ENCODE data around the gene CAMK2D.

CAMK2D gene

DNA sequence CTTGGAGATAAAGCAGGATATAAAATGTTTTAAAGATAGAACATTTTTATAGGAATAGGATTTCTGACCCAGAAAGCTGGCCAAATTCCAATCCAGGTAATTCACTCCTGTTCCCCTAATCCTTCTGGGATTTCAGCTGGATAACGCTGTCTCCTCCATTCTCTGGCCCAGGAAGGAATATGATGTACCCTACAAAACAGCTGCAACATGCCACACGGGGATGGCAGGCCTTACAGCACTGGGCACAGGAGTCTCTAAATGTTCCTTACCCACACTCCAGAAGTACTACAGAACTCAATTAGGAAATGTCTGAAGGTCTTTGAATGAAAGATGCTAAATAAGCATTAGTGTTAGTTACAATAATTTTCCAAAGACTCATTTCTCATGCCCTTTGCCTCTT is 15.8 kb downstream of the CAMK2D start:
- Histone ChIP-seq H3K9ac (ENCODE audit: low read depth, low read length) (no peak overlapping the region), H3K4me3 (ENCODE audit: low read length) (no peak overlapping the region), H3K4me1 (ENCODE audit: insufficient read depth, low read length) (no peaks in the 10 kb centered on the region), H3K9me3 (ENCODE audit: insufficient read depth, low read depth, low read length) (no peaks in the 10 kb centered on the region), H3K27me3 (ENCODE audit: insufficient read depth, low read length) (no peaks in the 10 kb centered on the region), H3K36me3 (ENCODE audit: insufficient read depth, low read depth, low read length) (no peaks in the 10 kb centered on the region), H3K27ac (ENCODE audit: low read length) (no peak overlapping the region)

DNA sequence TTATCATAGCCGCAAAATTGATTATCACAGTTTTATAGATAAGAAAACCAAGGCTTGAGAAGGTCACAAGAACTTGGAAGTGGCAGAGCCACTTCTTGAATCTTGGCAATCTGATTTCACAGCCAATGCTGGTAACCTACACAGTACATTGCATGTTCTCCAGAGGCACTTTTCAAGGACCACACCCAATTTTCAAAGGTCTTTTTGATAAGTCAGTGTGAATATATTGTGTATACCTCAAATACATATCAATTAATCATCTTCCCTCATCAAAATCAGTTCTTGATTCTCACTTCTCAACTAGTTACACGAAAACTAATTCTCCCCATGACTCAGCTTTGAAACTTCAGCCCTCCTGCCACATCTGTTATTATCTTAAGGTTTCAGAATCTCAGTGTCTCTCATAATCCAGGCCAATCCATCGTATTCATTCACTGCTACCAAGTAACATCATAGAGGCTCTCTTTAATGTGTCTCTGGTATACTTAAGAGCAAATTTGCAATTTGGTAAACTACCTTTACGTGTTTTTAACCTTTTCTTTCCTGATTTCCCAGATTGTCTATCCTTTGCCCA is 16.8 kb downstream of the CAMK2D start:
- H3K4me3 ChIP-seq (ENCODE audit: low read length), result no peak overlapping the region
- H3K27ac ChIP-seq (ENCODE audit: low read length), result no peak overlapping the region
- no peaks in the 10 kb centered on the region for H3K36me3 ChIP-seq (ENCODE audit: insufficient read depth, low read depth, low read length)
- no peaks in the 10 kb centered on the region for H3K4me1 ChIP-seq (ENCODE audit: insufficient read depth, low read length)
- H3K27me3 ChIP-seq (ENCODE audit: insufficient read depth, low read length), result no peaks in the 10 kb centered on the region
- no peaks in the 10 kb centered on the region for H3K9me3 ChIP-seq (ENCODE audit: insufficient read depth, low read depth, low read length)
- no peak overlapping the region for H3K9ac ChIP-seq (ENCODE audit: low read depth, low read length)

DNA sequence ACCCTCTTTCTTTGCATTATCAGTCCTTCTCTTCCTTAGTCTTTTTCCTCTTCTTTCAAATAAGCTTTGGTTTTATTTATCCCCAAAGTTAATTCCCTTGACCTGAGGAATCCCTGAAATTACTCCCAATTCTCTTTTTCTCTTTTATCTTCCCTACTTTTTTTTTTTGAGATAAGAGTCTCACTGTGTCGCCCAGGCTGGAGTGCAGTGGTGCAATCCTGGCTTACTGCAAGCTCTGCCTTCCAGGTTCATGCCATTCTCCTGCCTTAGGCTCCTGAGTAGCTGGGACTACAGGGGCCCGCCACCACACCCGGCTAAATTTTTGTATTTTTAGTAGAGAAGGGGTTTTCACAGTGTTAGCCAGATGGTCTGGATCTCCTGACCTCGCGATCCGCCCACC is 17.8 kb downstream of the CAMK2D start:
- Histone ChIP-seq H3K27ac (ENCODE audit: low read length) (no peak overlapping the region), H3K9me3 (ENCODE audit: insufficient read depth, low read depth, low read length) (no peaks in the 10 kb centered on the region), H3K36me3 (ENCODE audit: insufficient read depth, low read depth, low read length) (no peaks in the 10 kb centered on the region), H3K4me3 (ENCODE audit: low read length) (no peak overlapping the region), H3K4me1 (ENCODE audit: insufficient read depth, low read length) (peaks cover 3% of the 10 kb centered on the region; the same call in 1 of the 2 replicates), H3K27me3 (ENCODE audit: insufficient read depth, low read length) (no peaks in the 10 kb centered on the region), H3K9ac (ENCODE audit: low read depth, low read length) (no peak overlapping the region)

DNA sequence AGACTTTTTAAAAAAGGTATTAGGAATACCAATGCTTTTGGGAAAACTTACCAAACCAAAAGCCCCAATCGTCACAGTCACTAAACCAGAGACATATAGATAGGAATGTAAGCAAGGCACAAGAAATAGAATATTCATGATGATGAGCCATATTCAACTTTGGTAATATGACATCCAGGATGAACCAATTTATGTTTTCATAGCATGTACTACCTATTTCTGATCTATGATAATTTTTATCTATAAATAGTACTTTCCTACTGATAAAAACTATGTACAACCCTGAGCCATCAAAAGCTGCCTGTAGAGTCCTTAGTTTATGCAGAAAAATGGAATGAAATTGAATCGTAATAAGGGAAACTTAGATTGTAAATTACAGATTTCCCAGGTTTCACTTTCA is 18.9 kb downstream of the CAMK2D start:
- no peak overlapping the region for H3K4me3 ChIP-seq (ENCODE audit: low read length)
- H3K36me3 ChIP-seq (ENCODE audit: insufficient read depth, low read depth, low read length), result no peaks in the 10 kb centered on the region
- H3K27me3 ChIP-seq (ENCODE audit: insufficient read depth, low read length), result no peaks in the 10 kb centered on the region
- H3K4me1 ChIP-seq (ENCODE audit: insufficient read depth, low read length), result peaks cover 6% of the 10 kb centered on the region
- H3K27ac ChIP-seq (ENCODE audit: low read length), result no peak overlapping the region
- no peak overlapping the region for H3K9ac ChIP-seq (ENCODE audit: low read depth, low read length)
- H3K9me3 ChIP-seq (ENCODE audit: insufficient read depth, low read depth, low read length), result no peaks in the 10 kb centered on the region

DNA sequence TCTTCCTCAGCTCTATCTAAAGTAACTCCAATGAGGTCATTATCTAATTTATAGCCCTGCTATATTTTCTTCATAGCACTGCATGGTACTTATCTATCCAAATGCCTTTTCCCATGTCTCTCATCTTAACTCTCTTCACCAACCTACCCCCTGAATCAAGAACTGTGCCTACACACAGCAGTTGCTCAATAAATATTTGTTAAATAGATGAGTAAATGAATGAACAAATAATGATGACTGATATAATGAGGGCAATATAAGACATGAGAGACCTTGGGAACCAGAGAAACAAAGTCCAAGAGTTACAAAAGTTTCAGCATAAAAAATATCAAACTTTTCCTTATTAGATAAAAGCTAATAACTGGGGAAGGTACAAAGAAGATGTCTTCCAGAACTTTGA is 19.6 kb downstream of the CAMK2D start:
- H3K9ac ChIP-seq (ENCODE audit: low read depth, low read length), result no peak overlapping the region
- no peaks in the 10 kb centered on the region for H3K9me3 ChIP-seq (ENCODE audit: insufficient read depth, low read depth, low read length)
- peaks cover 6% of the 10 kb centered on the region for H3K4me1 ChIP-seq (ENCODE audit: insufficient read depth, low read length)
- H3K36me3 ChIP-seq (ENCODE audit: insufficient read depth, low read depth, low read length), result no peaks in the 10 kb centered on the region
- no peaks in the 10 kb centered on the region for H3K27me3 ChIP-seq (ENCODE audit: insufficient read depth, low read length)
- H3K27ac ChIP-seq (ENCODE audit: low read length), result no peak overlapping the region
- no peak overlapping the region for H3K4me3 ChIP-seq (ENCODE audit: low read length)

DNA sequence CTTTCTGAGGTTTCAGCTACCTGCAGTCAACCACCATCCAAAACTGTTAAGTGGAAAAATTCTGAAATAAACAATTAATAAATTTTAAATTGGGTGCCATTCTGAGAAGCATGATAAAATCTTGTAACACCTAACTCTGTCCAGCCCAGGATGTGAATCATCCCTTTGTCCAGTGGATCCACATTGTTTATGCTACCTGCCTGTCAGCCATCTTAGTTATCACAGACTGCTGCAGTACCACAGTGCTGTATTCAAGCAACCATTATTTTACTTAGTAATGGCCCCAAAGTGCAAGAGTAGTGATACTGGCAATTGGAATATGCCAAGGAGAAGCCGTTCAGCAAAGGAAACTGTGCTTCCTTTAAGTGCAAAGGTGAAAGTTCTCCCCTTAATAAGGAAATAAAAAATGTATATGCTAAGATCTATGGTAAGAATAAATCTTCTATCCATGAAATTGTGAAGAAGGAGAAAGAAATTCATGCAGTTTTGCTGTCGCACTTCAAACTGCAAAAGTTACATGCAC is 20.6 kb downstream of the CAMK2D start:
- H3K4me3 ChIP-seq (ENCODE audit: low read length), result no peak overlapping the region
- no peak overlapping the region for H3K9ac ChIP-seq (ENCODE audit: low read depth, low read length)
- peaks cover 6% of the 10 kb centered on the region for H3K4me1 ChIP-seq (ENCODE audit: insufficient read depth, low read length)
- H3K9me3 ChIP-seq (ENCODE audit: insufficient read depth, low read depth, low read length), result no peaks in the 10 kb centered on the region
- H3K27me3 ChIP-seq (ENCODE audit: insufficient read depth, low read length), result no peaks in the 10 kb centered on the region
- no peak overlapping the region for H3K27ac ChIP-seq (ENCODE audit: low read length)
- H3K36me3 ChIP-seq (ENCODE audit: insufficient read depth, low read depth, low read length), result no peaks in the 10 kb centered on the region

DNA sequence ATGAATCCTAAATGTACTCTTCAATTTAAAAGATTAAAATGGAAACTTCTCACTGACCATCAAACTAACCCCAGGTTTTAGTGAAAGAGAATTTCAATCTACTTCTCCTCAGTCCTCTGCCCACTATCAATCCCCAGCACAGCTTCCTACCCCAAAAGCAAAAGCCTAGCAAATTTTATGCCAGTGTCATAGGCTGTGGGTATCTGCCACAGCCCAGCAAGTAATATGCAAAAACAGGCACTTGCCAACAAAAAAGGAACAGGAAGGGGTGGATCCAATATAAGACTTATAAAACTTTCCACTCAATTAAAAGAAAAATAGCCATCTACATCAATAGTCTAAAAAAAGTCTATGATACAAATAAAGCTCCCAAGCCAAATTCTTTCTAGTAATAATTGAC is 22.3 kb downstream of the CAMK2D start:
- Histone ChIP-seq H3K9me3 (ENCODE audit: insufficient read depth, low read depth, low read length) (no peaks in the 10 kb centered on the region), H3K4me3 (ENCODE audit: low read length) (no peak overlapping the region), H3K27me3 (ENCODE audit: insufficient read depth, low read length) (no peaks in the 10 kb centered on the region), H3K36me3 (ENCODE audit: insufficient read depth, low read depth, low read length) (no peaks in the 10 kb centered on the region), H3K4me1 (ENCODE audit: insufficient read depth, low read length) (peaks cover 6% of the 10 kb centered on the region), H3K9ac (ENCODE audit: low read depth, low read length) (no peak overlapping the region), H3K27ac (ENCODE audit: low read length) (no peak overlapping the region)

DNA sequence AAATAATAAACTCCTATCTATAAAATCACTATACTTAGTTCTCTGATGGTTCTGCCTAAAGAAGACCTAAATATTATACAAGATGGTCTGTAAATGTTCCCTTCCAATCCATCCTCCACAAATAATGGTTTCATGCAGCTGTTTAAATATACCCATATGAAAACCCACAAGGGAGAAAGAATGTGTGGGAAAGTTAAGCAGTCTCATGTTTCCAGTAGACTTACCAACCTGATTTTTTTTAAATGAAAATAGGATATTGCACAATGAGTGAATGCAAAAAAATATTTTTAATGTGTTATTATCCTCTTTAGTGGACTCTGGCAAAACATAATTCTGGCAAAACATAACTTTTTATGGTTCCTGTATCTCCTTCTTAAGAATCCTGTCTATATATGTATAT is 23.3 kb downstream of the CAMK2D start:
- Histone ChIP-seq H3K9me3 (ENCODE audit: insufficient read depth, low read depth, low read length) (no peaks in the 10 kb centered on the region), H3K9ac (ENCODE audit: low read depth, low read length) (no peak overlapping the region), H3K27me3 (ENCODE audit: insufficient read depth, low read length) (no peaks in the 10 kb centered on the region), H3K36me3 (ENCODE audit: insufficient read depth, low read depth, low read length) (no peaks in the 10 kb centered on the region), H3K4me1 (ENCODE audit: insufficient read depth, low read length) (peaks cover 6% of the 10 kb centered on the region), H3K27ac (ENCODE audit: low read length) (no peak overlapping the region), H3K4me3 (ENCODE audit: low read length) (no peak overlapping the region)

DNA sequence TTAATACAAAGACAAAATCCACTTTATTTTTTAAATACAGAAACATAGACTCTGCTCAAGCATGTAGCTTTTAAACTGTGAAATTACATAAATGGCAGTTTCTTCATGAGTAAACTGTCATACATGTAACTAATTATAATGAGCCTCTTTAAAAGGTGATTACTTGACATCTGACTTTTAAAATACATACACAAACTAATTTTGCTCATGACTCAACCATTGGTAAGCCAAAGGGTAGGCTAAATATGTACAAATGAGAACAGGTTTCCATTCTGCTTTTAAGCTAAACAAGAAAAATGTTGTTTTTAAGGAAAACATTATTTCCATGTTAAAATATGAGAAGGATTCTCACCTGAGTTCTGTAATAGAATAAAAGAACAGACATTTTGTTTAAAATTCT is 27.9 kb downstream of the CAMK2D start:
- no peak overlapping the region for H3K9ac ChIP-seq (ENCODE audit: low read depth, low read length)
- H3K4me3 ChIP-seq (ENCODE audit: low read length), result no peak overlapping the region

DNA sequence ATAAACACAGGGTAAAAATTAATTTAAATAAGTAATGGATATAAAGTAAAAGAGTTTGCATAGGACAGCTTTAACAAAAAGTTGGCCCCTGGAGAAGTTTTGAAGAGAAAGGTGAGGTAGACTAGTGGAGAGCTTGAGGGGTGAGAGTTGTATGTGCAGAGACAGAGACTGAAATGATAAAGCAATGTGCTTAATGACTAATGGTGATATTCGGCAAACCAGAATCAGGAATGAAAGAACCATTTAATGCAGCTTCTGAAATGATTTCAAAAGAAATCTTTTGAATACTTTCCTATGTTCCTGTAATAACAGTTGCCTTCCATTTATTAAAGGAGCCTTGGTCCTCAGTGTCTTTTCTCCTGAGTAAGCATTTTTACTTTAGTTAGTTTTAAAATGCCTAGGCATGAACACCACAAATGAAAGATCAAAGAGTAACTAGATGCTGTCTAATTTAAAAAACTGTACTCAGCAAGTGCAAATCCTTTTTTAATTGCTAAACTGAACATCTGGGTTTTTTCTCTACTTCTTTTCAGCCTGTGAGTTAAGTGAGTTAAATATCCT is 28.5 kb downstream of the CAMK2D start:
- no peak overlapping the region for H3K4me3 ChIP-seq (ENCODE audit: low read length)
- H3K9ac ChIP-seq (ENCODE audit: low read depth, low read length), result no peak overlapping the region
- H3K36me3 ChIP-seq (ENCODE audit: insufficient read depth, low read depth, low read length), result no peaks in the 10 kb centered on the region
- H3K9me3 ChIP-seq (ENCODE audit: insufficient read depth, low read depth, low read length), result no peaks in the 10 kb centered on the region
- H3K4me1 ChIP-seq (ENCODE audit: insufficient read depth, low read length), result peaks cover under 1% of the 10 kb centered on the region
- H3K27me3 ChIP-seq (ENCODE audit: insufficient read depth, low read length), result no peaks in the 10 kb centered on the region
- no peak overlapping the region for H3K27ac ChIP-seq (ENCODE audit: low read length)

More for the DNA sequence above, 27.9 kb downstream of the CAMK2D start:
- Histone ChIP-seq H3K4me1 (ENCODE audit: insufficient read depth, low read length) (peaks cover 3% of the 10 kb centered on the region), H3K27me3 (ENCODE audit: insufficient read depth, low read length) (no peaks in the 10 kb centered on the region), H3K36me3 (ENCODE audit: insufficient read depth, low read depth, low read length) (no peaks in the 10 kb centered on the region), H3K9me3 (ENCODE audit: insufficient read depth, low read depth, low read length) (no peaks in the 10 kb centered on the region), H3K27ac (ENCODE audit: low read length) (no peak overlapping the region)

DNA sequence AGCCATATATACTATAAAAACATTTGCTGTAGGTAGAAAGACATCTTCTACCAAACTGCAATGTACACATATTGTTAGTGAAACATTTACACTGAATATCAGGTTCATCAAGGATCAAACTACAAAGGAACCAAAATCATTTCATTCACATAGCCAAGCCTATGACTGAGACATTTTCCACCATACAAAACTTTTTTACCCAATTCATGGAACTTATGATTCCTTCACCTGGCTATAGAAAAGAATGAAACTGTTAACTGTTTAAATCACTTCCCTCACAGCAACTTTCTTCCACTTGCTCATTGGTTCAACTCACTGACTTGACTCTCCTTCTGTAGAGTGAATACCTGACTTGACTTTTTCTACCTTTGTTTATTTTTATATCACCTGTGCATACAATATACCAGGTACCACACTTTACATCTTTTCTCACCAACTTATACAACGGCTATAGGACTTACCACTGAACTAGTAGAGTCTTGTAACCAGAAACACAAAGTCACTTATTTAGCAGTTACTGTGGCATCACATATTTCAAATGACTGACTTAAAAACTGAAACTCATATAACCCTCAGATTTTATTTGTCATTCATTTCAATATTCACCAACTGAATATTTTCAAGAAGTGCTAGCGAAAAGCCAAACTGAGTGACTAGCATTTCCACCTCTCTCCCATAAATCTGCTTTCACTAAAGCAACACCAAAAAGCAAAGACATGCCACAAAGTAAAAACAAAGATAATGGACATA is 30.9 kb downstream of the CAMK2D start:
- Histone ChIP-seq H3K36me3 (ENCODE audit: insufficient read depth, low read depth, low read length) (no peaks in the 10 kb centered on the region), H3K27me3 (ENCODE audit: insufficient read depth, low read length) (no peaks in the 10 kb centered on the region), H3K27ac (ENCODE audit: low read length) (no peak overlapping the region), H3K4me3 (ENCODE audit: low read length) (no peak overlapping the region), H3K4me1 (ENCODE audit: insufficient read depth, low read length) (no peaks in the 10 kb centered on the region), H3K9ac (ENCODE audit: low read depth, low read length) (no peak overlapping the region), H3K9me3 (ENCODE audit: insufficient read depth, low read depth, low read length) (no peaks in the 10 kb centered on the region)

DNA sequence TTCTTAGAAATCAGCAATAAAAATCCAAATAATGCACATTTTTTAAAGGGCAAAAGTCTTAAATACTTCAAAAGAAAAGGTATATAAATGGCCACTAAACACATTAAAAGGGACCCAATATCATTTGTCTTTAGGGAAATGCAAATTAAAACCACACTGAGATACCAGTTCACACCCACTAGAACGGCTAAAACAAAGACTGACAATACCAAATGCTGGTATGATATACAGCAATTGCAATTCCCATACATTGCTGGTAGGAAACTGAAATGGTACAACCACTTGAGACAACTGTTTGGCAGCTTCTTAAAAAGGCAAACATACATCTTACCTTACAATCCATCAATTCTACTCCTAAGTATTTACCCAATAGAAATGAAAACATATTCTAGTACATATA is 33.7 kb downstream of the CAMK2D start:
- Histone ChIP-seq H3K4me1 (ENCODE audit: insufficient read depth, low read length) (no peaks in the 10 kb centered on the region), H3K36me3 (ENCODE audit: insufficient read depth, low read depth, low read length) (no peaks in the 10 kb centered on the region), H3K9ac (ENCODE audit: low read depth, low read length) (no peak overlapping the region), H3K4me3 (ENCODE audit: low read length) (no peak overlapping the region), H3K9me3 (ENCODE audit: insufficient read depth, low read depth, low read length) (no peaks in the 10 kb centered on the region), H3K27ac (ENCODE audit: low read length) (no peak overlapping the region), H3K27me3 (ENCODE audit: insufficient read depth, low read length) (no peaks in the 10 kb centered on the region)

All from iPS-20b (cell line).